ENCODE measurements around the gene MAGI3. TPM values are rescaled to one million over a fixed set of nuclear protein-coding genes. Genes with fewer than 3 reads are reported as not detected.
A peak's percentile ranks its signal among the peaks of the same experiment; 100 is the strongest.

Gene MAGI3
- total and polyA plus RNA-seq, 11 donors: 2.1 to 10.0 (median 8.1) TPM

- no peaks in the 10 kb centered on the region for H3K4me1 ChIP-seq
- ATAC-seq (no peak), DNase-seq (peak in 2 of 5 donors; percentile 24 to 36)
- H3K36me3 ChIP-seq: no peaks in the 10 kb centered on the region
- TF ChIP-seq CTCF (IDR thresholded peaks at IDR 0.05) (no peak), POLR2A (IDR thresholded peaks at IDR 0.05) (no peak)
- intact Hi-C loops (cut with DNase I): no loop called here
- no peaks in the 10 kb centered on the region for H3K27me3 ChIP-seq
- H3K27ac ChIP-seq: no peak overlapping the region
- H3K9me3 ChIP-seq: peaks cover 0 to 70% (median 13%) of the 10 kb centered on the region in 12 donors
- 86 to 96% (median 91%) methylated on average over 3 to 4 of the region's 4 CpGs for WGBS, 4 donors
- no peak overlapping the region for H3K4me3 ChIP-seq
These were observed 98.4 kb downstream of the MAGI3 start for GRCh38 chr1:113488576-113489177.

- DNase-seq (no peak), ATAC-seq (no peak)
- Histone ChIP-seq H3K36me3 (no peaks in the 10 kb centered on the region), H3K4me1 (no peaks in the 10 kb centered on the region), H3K9me3 (peaks cover 0 to 70% (median 16%) of the 10 kb centered on the region in 12 donors), H3K4me3 (no peak overlapping the region), H3K27ac (no peak overlapping the region), H3K27me3 (no peaks in the 10 kb centered on the region)
- intact Hi-C loops (cut with DNase I): no loop called here
- TF ChIP-seq POLR2A (IDR thresholded peaks at IDR 0.05): no peak
- no peak for TF ChIP-seq CTCF (IDR thresholded peaks at IDR 0.05)
- 93 to 99% (median 97%) methylated on average over 1 of the region's 1 CpG for WGBS, 4 donors
These were observed 100.1 kb downstream of the MAGI3 start for GRCh38 chr1:113490384-113490783.

- Histone ChIP-seq H3K27me3 (no peaks in the 10 kb centered on the region), H3K4me3 (no peak overlapping the region), H3K36me3 (no peaks in the 10 kb centered on the region), H3K4me1 (no peaks in the 10 kb centered on the region), H3K9me3 (peaks cover 0 to 47% (median 13%) of the 10 kb centered on the region in 12 donors), H3K27ac (no peak overlapping the region)
- WGBS, 4 donors: 64 to 98% (median 97%) methylated on average over 3 of the region's 3 CpGs
- ATAC-seq (no peak), DNase-seq (no peak)
- intact Hi-C loops (cut with DNase I): no loop called here
- TF ChIP-seq CTCF (IDR thresholded peaks at IDR 0.05): no peak
- no peak for TF ChIP-seq POLR2A (IDR thresholded peaks at IDR 0.05)
These were observed 103.2 kb downstream of the MAGI3 start for GRCh38 chr1:113493533-113493932.

GRCh38 chr1:113505357-113505756, 115.0 kb downstream of the MAGI3 start:
- TF ChIP-seq CTCF (IDR thresholded peaks at IDR 0.05) (no peak), POLR2A (IDR thresholded peaks at IDR 0.05) (no peak)
- H3K9me3 ChIP-seq: peaks cover 0 to 6% (median 0%) of the 10 kb centered on the region in 12 donors
- H3K4me3 ChIP-seq: no peak overlapping the region
- no peaks in the 10 kb centered on the region for H3K27me3 ChIP-seq
- WGBS, 4 donors: 86 to 98% (median 95%) methylated on average over 1 of the region's 1 CpG
- peaks cover 0 to 3% (median 0%) of the 10 kb centered on the region in 12 donors for H3K4me1 ChIP-seq
- no peak overlapping the region for H3K27ac ChIP-seq
- no peak for ATAC-seq
- no peaks in the 10 kb centered on the region for H3K36me3 ChIP-seq
- no peak for DNase-seq
- intact Hi-C loops (cut with DNase I): no loop called here
